GM12873 (cell line): ENCODE data around the gene IFNGR1.

Experiments
- TF ChIP-seq, protein P1 (sequence below): IDR thresholded peaks from 2 replicates; pipeline ENCODE4 v1.5.1; 2012; ENCODE audit warnings: low read depth, mild to moderate bottlenecking, moderate library complexity, low read length, control low read depth; ENCODE audit not compliant: insufficient read depth; ENCODE audit errors: missing control alignments

IFNGR1 gene

GRCh38 chr6:137171824-137172733 lies 47.1 kb downstream of the IFNGR1 start:
- TF ChIP-seq, protein P1, sequence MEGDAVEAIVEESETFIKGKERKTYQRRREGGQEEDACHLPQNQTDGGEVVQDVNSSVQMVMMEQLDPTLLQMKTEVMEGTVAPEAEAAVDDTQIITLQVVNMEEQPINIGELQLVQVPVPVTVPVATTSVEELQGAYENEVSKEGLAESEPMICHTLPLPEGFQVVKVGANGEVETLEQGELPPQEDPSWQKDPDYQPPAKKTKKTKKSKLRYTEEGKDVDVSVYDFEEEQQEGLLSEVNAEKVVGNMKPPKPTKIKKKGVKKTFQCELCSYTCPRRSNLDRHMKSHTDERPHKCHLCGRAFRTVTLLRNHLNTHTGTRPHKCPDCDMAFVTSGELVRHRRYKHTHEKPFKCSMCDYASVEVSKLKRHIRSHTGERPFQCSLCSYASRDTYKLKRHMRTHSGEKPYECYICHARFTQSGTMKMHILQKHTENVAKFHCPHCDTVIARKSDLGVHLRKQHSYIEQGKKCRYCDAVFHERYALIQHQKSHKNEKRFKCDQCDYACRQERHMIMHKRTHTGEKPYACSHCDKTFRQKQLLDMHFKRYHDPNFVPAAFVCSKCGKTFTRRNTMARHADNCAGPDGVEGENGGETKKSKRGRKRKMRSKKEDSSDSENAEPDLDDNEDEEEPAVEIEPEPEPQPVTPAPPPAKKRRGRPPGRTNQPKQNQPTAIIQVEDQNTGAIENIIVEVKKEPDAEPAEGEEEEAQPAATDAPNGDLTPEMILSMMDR = no peak

DNA sequence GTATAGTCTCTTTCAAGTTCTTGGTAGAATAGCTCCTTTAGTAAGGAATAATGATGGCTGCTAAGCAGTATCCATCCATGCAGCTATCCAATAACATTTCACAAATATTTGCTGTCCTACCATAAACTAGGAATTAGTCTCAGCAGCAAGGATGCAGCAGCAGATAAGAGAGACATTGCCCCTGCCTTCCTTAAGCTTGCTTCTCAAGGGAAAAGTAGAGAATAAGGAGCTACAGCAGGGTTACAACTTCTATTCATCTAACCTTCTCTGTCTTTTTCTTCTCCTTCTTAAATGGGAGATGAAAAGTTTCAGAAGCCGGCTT lies 48.2 kb downstream of the IFNGR1 start:
- TF ChIP-seq, protein P1 = no peak

- TF ChIP-seq, protein P1 = no peak
Measured at GRCh38 chr6:137170266-137171052, 48.7 kb downstream of the IFNGR1 start.

GRCh38 chr6:137167702-137168377 lies 51.3 kb downstream of the IFNGR1 start:
- TF ChIP-seq, protein P1 = no peak

- TF ChIP-seq, protein P1 = no peak
Measured at GRCh38 chr6:137166247-137167098, 52.7 kb downstream of the IFNGR1 start.

DNA sequence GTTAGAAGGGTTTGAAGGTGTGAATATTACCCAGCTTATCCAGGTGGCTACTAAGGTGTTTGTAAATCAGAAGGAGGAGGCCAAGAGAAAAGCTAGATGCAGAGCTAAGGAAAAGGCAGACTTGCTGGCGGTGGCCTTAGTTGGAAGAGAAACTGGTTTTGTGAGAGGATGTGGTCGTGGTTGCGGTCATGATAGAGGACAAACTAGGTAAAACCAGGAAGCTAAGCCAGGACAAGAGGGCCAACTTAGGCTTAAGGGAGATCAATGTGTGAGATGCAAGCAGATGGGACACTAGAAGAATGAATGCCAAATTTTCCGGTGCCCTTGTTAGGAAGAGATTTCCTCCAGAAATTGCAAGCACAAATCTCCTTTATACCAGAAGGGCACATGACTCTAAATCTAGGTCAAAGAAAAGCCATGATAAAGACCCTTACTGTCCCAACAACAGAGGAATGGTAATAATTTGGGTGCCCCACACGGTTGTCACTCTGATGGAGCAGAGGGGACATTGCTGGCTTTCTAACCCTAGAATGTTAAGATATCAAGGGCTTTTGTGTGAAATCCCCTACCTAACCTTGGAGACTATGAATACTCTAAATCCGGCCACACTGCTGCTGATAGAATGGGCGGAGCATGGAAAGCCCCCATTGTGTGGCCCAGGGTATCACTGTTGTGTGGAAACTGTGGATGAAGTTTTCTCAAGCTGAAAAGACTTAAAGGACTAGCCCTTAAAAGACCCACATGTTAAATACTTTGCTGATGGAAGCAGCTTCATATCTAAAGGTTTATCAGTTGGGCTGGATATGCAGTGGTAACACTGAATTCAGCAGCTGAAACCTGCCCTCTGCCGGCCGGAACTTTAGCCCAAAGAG lies 53.6 kb downstream of the IFNGR1 start:
- TF ChIP-seq, protein P1 = peak; percentile 71
